HuH-7 (cell line): ENCODE results near the gene CXorf38.
"Not testable (repeated sequence)": the region's sequence is repeated elsewhere in the genome, so short reads cannot be mapped to it uniquely, and the experiment has no call there.

ENCODE experiments used
- DNase-seq: peaks from one replicate; pipeline ENCODE4 v3.0.0; 2011; ENCODE audit warnings: low spot score

Gene CXorf38

DNA sequence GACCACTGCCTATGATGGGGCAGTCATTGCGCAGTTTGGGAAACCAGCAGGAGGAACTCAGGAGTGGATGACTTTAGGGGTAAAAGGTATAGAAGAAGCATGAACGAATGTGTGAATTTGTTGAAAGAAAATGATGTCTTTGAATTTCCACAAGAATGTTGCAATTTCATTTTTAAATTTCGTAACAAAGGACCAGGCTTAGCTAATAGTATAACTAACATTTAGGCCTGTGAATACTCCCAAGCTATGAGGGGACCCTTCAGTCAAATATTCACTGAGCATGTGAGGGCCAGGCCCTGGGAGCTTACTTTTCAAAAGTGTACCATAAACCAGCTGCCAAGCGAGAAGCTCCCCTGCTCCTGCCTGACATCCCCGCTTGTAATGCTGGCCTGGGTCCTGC lies 18.9 kb downstream of the CXorf38 start:
- DNase-seq = no peak

DNA sequence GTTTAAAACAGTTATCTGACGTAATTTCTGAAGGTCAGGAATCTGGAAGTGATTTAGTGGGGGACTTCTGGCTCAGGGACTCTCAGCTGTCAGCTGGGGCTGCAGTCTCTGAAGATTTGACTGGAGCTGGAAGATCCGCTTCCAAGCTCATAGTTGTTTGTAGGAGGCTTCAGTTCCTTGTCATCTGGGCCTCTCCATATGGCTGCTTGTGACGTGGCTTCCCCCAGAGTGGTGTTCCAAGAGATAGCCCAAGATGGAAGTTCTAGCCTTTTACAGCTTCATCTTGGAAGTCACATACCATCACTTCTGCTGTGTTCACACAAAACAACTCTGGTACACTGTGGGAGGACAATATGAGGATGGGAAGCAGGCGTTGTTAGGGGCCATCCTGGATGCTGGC lies 22.1 kb downstream of the CXorf38 start:
- no peak for DNase-seq

DNA sequence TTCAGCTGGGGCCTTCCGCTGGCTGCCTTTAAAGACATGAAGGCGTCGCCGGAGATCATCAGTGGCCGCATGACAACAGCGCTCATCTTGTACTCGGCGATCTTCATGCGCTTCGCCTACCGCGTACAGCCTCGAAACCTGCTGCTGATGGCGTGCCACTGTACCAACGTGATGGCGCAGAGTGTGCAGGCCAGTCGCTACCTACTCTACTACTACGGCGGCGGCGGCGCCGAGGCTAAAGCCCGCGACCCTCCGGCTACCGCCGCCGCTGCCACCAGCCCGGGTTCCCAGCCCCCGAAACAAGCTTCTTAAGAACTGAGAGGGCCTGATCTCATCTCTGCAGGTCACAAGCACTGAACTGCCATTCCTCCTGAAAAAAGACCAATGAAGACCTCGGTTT lies 23.7 kb downstream of the CXorf38 start:
- no peak for DNase-seq

DNA sequence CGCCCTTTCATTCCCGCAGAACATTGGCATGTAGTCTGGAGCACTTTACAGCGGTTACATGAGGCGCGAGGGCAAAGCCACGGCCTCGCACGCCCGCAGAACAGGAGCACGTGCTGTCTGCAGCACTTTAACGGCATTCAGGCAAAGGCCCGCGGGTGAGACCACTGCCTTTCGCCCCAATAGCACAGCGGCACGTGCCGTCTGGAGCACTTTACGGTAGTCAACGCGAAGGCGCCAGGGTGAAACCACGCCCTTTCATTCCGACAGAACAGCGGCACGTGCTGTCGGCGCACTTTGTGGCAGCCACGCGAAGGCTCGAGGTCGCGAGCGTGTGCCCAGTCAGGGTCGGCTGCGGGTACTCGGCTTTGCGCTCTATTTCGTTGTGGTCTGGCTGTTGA lies 24.2 kb downstream of the CXorf38 start, which contains the start of gene MPC1L:
MPC1L (plus strand) TSS at position 290 of the 398 bp plus-strand sequence. CDS start 138 bp downstream, outside the sequence.
- no peak for DNase-seq

DNA sequence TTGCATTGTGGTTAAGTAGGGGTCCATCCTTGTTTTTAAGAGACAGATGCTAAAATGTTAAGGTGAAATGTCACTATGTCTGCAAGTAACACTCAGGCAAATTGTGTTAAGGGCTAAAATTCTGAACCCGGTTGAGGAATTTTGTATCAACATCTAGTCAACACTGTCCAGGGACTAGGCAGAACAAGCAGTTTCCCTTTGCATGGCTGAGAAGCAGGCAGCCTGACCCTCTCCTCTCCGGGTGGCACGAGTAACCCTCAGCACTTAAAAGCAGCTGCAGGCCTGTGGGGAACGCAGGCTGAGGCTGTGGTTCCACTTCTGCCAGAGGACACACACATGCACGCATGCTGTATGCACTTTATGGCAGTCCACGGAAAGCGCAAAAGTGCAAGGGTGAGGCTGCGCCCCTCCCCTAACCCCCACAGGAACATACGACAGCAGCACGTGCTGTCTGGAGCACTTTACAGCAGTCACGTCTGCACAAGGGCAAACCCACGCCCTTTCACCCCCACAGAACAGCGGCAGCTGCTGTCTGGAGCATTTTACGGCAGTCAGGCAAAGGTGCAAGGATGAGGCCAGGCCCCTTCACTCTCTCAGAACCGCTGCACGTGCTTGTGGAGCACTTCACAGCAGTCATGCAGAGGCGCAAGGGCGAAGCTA lies 24.8 kb downstream of the CXorf38 start:
- DNase-seq = no peak

DNA sequence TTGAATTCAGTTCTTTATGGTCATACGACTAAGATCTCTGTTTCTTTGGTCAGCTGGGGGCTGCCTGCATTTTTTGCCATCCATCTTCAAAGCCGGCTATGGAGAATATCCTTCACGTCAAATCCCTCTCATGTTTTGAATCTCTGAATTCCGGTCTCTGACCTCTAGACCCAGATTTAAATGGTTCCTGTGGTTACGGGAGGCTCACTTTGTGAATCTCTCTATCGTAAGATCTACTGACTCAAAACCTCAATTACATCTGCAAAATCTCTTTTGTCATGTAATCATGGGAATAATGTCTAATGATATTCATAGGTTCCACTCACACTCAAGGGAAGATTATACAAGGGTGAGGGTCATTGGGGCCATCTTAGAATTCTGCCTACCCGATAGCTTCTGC lies 29.8 kb downstream of the CXorf38 start:
- DNase-seq = no peak

DNA sequence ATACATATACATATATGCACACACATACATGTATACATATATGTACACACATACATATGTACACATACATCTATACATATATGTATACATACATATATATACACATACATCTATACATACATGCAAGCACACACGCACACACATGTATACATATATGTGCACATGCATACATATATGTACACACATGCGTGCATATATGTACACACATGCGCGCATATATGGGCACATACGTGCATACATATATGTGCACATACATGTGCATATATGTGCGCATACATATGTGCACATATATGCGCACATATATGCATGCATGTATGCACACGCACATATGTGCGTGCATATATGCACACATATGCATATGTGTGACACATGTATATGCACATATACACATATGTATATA lies 31.4 kb downstream of the CXorf38 start:
- DNase-seq = no peak

DNA sequence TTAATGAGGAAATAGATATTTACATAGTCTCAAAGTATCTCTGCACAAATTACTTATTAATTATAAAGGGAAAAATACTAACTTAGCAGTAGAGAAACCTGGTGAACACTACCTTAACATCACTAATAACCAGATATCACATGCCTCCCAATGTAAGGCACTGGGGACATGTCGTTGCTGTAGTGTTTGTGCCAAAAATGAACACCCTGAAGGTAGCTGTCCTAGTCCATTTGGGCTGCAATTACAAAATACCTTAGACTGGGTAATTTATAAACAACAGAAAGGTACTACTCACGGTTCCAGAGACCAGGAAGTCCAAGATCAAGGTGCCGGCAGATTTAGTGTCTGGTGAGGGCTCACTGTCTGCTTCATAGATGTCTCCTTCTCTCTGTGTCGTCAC lies 34.9 kb downstream of the CXorf38 start:
- no peak for DNase-seq

DNA sequence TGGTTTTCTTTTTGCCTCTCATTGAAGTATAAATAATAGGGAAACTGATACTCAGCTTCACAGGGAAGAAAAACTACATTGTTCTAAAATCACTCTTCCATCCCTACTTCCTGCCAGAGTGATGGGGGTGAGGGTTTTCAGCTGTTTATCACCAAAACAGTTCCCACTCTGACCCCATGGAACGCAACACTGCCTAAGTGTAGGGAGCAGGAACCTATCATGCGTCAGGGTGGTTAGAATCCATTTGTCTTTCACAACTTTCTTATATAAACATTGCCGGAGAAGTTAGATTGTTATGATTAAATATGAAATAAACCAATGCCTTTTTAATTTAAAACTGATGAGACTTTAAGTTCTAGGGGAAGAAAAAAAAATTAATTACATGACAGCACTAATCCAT lies 40.0 kb downstream of the CXorf38 start:
- no peak for DNase-seq

DNA sequence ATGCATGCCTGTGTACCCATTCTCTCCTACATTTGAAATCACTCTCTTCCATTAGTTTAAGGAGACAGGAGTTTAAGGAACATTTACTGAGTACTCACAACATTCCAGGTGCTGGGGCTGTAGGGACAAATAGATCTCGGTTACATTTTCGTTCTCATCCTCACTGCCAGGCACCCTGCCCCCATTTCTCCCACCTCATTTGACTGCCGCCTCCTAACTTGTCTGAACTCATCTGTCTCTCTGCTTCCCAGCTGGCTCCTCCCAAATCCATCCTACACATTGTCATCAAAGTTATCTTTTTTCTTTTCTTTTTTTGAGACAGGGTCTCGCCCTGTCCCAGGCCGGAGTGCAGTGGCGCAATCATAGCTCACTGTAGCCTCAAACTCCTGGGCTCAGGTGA lies 43.9 kb downstream of the CXorf38 start:
- no peak for DNase-seq

DNA sequence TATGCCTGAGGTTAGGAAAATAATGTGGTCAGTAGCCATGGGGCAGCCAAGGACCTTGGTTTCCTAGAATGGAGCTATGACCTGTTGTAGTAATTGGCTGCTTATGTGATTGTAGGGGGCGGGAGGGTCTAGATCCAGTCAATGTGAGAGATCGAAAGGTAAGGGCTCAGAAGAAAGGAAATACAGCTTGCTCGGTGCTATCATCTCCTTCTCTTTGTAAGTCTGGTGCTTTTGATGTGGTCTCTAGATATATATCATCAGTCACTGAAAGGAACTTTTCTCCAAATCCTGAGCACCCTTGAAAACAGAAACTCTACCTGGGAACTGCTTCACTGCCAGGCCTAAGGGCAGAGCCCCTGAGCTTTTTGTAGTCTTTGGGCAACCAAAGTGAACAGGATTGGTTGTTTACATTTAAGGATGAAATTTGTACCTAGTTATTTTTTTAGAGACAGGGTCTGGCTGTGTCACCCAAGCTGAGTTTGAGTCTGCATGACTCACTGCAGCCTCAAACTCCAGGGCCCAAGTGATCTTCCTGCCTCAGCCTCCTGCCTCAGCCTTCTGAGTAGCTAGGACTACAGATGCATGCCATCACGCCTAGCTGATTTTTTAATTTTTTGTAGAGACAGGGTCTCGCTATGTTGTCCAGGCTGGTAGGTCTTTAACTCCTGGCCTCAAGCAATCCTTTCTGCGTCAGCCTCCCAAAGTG lies 57.6 kb downstream of the CXorf38 start:
- not testable (repeated sequence) for DNase-seq

DNA sequence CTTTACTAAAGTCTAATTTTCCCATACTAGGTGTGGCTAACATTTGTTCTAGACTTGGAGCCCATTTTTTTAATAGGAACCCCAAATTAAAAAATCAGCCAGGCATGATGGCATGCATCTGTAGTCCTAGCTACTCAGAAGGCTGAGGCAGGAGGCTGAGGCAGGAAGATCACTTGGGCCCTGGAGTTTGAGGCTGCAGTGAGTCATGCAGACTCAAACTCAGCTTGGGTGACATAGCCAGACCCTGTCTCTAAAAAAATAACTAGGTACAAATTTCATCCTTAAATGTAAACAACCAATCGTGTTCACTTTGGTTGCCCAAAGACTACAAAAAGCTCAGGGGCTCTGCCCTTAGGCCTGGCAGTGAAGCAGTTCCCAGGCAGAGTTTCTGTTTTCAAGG lies 59.7 kb downstream of the CXorf38 start:
- DNase-seq = not testable (repeated sequence)

DNA sequence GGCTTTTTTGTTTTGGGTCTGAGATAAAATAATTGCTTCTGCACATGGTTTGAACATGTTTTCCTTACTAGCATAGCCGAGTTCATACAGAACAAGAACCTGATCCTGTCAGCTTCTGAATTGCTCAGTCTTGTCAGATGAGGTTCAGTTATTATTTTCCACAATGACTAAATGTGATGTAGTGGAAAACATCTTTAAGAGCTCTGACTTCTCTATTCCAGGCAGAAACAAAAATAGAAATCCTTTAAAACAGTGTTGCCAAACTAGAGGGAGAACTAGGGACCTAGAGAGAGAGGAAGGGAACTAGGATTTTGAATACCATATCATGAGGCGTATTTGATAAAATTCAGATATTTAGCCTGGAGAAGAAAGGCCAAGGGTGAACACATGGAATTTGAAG lies 64.5 kb downstream of the CXorf38 start:
- no peak for DNase-seq

DNA sequence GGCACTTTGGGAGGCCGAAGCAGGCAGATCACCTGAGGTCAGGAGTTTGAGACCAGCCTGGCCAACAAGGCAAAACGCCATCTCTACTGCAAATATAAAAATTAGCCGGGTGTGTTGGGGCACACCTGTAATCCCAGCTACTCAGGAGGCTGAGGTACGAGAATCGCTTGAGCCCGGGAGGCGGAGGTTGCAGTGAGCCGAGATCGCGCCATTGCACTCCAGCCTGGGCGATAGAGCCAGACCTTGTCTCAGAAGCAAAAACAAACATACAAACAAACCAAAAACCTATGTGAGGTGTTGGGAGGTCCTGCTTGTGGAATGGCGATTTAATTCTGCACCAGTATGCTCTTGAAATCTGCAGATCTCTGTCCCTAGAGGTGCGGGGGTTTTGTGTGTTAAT lies 65.2 kb downstream of the CXorf38 start:
- not testable (repeated sequence) for DNase-seq

DNA sequence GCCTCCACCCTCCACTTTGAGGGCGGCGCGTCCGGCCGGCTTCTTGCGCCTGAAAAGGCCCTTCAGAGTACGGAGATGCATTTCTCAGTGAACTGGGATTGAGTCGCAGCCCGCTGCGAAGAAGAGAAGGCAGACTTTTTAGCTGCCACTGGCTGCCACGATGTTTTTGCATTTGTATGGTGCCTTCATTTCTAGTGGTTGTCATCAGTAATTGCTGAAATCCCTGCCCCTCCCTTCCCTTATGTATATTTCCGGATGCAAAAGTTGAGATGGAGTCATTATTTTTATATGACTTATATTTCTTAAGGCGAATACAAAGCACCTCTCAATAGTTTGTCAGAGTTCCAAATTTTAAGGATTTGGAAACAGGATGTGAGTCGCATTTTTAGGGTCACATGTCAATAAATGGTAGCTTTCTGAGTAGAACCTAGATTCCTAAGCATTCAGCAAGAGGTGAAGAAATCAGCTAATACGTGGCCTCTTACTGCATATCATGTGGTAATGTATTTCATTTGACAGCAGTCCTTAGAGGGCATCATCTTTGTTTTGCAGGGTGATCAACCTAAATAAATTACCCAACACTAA lies 65.9 kb downstream of the CXorf38 start:
- no peak for DNase-seq

DNA sequence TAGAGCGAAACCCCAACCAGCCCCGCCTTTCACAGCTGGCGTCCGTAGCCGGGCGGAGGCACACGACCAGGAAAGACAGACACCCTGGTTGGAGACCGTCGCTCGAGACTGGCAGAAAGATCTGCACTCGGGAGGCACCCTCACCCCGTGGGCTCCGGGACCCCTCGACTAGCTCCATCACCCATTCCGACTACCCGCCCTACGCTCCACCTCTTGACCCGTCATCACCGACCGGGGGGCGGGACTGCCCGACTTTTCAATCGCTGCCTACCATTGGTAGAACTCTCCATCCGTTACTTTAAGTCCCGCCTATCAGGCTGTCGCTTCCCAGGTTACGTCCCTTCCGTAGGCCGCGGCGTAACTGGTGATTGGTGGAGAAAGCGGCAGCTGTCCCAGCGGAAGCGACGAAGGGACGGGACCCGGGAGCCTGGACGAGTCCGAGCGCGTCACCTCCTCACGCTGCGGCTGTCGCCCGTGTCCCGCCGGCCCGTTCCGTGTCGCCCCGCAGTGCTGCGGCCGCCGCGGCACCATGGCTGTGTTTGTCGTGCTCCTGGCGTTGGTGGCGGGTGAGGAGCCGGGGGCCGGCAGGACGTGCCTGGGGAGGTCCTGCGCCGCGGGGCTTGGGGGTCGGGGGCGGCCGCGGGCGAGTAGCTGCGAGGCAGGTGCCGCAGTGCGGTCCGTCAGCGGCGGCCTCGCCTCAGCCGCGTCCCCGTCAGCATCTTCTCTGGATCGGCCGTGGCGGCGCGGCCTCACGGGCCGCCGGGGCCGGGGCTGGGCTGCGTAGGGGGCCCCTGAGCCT lies 66.6 kb downstream of the CXorf38 start, which contains the start of gene ATP6AP2:
ATP6AP2 (plus strand) TSS at position 434 of the 799 bp plus-strand sequence; CDS start at position 530, 96 bp downstream.
- peak; percentile 70 for DNase-seq

DNA sequence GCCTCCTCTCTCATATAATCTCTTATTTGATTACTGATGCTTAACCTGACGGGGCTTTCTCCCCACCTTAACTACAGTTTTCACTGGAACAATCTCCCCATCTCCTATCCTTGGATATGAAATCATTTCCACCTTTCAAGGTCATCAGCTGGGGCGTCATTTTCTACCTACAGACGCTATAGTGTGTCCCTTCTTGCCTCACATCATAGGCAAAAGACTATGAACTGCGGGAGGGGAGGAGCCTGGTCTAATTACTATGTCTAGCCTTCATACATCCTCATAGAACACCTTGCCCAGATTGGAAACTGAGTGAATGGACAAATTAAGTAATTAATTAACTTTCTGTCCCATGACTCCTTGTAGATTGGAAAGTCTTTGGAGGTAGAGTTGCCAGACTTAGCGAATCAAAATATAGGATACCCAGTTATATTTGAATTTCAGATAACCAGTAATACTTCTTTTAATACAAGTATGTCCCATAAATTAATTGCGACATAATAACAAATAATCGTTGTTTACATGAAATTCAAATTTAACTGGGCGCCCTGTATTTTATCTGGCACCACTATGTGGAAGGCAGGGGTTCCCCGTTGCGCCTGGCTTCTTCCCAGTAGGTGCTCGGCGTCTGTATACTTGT lies 67.3 kb downstream of the CXorf38 start:
- DNase-seq = no peak

DNA sequence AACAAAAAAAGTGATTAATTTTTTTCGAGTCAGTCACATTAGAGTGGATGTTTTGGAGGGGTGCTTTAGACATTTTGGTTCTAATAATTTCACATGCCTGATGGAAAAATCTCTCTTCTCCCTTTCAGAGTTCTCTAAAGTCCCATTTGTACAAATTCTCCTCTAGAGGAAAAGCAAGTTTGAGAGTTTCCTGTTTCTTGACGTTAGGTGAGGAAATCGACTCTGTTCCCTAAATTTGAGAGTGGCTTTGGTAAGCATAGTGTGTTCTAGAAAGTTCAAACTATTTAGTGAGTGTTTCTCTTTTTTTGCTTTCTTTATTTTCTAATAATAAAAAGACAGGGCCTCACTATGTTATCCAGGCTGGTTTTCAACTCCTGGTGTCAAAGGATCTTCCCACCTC lies 68.2 kb downstream of the CXorf38 start:
- no peak for DNase-seq

DNA sequence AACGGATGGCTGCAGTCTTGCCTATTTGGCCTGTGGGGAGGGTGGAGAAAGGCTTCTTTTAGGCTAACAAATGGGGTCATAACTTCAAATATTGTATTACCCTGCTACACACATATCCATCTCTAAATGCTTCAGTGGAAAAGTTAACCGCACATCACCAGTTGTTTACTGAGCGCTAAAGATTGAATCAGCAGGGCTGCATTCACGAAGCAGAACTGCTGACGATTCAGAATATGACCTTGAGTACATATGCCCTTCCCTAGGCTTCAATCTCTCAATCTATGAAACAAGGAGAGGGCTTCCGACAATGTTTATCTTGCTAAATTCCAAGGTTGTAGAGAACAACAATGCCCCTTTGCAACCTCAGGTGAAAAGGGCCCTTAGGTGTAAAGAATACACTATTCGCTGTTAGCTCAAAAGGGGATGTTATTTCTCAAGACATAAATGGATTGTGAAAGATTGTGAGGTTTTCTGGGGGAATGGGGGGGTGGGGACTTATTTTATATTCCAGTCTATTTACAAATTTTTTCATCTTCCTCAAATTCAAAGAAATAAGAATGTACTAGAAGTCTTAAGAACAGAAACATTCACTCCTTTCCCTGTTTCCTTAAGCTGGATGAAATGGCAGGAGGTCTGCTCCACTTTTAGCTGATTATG lies 69.2 kb downstream of the CXorf38 start:
- DNase-seq = no peak
